Measurements from ENCODE around the gene PRR5.

DNA sequence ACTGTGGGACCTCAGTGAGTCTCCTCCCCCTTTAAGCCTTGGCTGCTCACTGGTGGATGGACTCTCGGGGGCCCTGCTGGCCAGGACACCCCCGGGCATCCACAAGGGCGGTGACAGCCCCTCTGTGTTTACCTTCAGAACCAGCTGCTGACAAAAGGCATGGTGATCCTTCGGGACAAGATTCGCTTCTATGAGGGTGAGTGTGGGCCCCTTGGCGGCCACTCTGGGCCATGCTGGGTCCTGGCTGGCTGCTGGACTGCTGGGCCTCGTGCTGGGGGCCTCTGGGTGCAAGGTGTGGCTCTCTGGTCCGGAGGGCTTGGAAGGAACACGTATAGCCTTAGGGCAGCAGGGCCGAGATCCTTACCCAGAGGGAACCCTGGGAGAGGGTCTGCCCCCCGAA, 24.4 kb downstream of the PRR5 start:
- TF ChIP-seq, protein P1, sequence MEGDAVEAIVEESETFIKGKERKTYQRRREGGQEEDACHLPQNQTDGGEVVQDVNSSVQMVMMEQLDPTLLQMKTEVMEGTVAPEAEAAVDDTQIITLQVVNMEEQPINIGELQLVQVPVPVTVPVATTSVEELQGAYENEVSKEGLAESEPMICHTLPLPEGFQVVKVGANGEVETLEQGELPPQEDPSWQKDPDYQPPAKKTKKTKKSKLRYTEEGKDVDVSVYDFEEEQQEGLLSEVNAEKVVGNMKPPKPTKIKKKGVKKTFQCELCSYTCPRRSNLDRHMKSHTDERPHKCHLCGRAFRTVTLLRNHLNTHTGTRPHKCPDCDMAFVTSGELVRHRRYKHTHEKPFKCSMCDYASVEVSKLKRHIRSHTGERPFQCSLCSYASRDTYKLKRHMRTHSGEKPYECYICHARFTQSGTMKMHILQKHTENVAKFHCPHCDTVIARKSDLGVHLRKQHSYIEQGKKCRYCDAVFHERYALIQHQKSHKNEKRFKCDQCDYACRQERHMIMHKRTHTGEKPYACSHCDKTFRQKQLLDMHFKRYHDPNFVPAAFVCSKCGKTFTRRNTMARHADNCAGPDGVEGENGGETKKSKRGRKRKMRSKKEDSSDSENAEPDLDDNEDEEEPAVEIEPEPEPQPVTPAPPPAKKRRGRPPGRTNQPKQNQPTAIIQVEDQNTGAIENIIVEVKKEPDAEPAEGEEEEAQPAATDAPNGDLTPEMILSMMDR (IDR thresholded peaks at IDR 0.05; ENCODE audit: low read depth, low read length) = no peak
- no peak for TF ChIP-seq EZH2phosphoT487 (IDR thresholded peaks at IDR 0.05; ENCODE audit: low read depth)

Data from OCI-LY3 (cell line).